Trophoblast cell (in vitro differentiated cells and primary cell): Measurements from ENCODE around the gene CDC73.
"Not testable (repeated sequence)": the region's sequence is repeated elsewhere in the genome, so short reads cannot be mapped to it uniquely, and the experiment has no call there.

Experiments
- DNase-seq, 2 donors: peaks; one replicate each; pipeline ENCODE4 v3.0.0-alpha.2; 2016
- H2AFZ ChIP-seq: 2 replicates; pipeline ENCODE4 v1.6.1; 2013; ENCODE audit warnings: low read length, moderate library complexity, mild to moderate bottlenecking; ENCODE audit not compliant: insufficient read depth, poor library complexity
- H2AK5ac ChIP-seq: 2 replicates; pipeline ENCODE4 v1.6.1; 2013; ENCODE audit warnings: mild to moderate bottlenecking, low read length
- H2BK120ac ChIP-seq: 2 replicates; pipeline ENCODE4 v1.6.1; 2013; ENCODE audit warnings: low read length, mild to moderate bottlenecking, moderate library complexity; ENCODE audit not compliant: insufficient read depth, poor library complexity
- H2BK12ac ChIP-seq: 2 replicates; pipeline ENCODE4 v1.6.1; 2013; ENCODE audit warnings: mild to moderate bottlenecking, low read length, moderate library complexity
- H2BK5ac ChIP-seq: 2 replicates; pipeline ENCODE4 v1.6.1; 2013; ENCODE audit warnings: low read length, low read depth, moderate library complexity, mild to moderate bottlenecking; ENCODE audit not compliant: poor library complexity
- H3K14ac ChIP-seq: 2 replicates; pipeline ENCODE4 v1.6.1; 2013; ENCODE audit warnings: mild to moderate bottlenecking, low read length
- H3K18ac ChIP-seq: 2 replicates; pipeline ENCODE4 v1.6.1; 2013; ENCODE audit warnings: mild to moderate bottlenecking, low read length
- H3K23ac ChIP-seq: 2 replicates; pipeline ENCODE4 v1.6.1; 2013; ENCODE audit warnings: low read length
- H3K27ac ChIP-seq: 2 replicates; pipeline ENCODE4 v1.5.1; 2013; ENCODE audit warnings: low read depth, mild to moderate bottlenecking, inconsistent platforms, low read length, moderate library complexity
- H3K27me3 ChIP-seq: 2 replicates; pipeline ENCODE4 v1.6.1; 2013; ENCODE audit warnings: inconsistent platforms, mild to moderate bottlenecking, low read length, moderate library complexity; ENCODE audit not compliant: insufficient read depth
- H3K36me3 ChIP-seq, 2 experiments: 1 replicate in 1 of 2; 2 replicates in 1 of 2; pipeline ENCODE4 v1.6.1; 2013; ENCODE audit warnings: low read length in 2 of 2, mild to moderate bottlenecking in 2 of 2, moderate library complexity in 1 of 2; ENCODE audit not compliant: insufficient read depth in 2 of 2, control insufficient read depth in 1 of 2
- H3K4ac ChIP-seq: 2 replicates; pipeline ENCODE4 v1.6.1; 2013; ENCODE audit warnings: low read depth, mild to moderate bottlenecking, low read length, moderate library complexity
- H3K4me1 ChIP-seq, 2 experiments: 1 replicate in 1 of 2; 2 replicates in 1 of 2; pipeline ENCODE4 v1.6.1; 2013; ENCODE audit warnings: low read length in 2 of 2, mild to moderate bottlenecking in 2 of 2, moderate library complexity in 1 of 2; ENCODE audit not compliant: insufficient read depth in 2 of 2, control insufficient read depth in 1 of 2
- H3K4me2 ChIP-seq: 2 replicates; pipeline ENCODE4 v1.6.1; 2013; ENCODE audit warnings: inconsistent platforms, mild to moderate bottlenecking, low read length, moderate library complexity
- H3K4me3 ChIP-seq: 2 replicates; pipeline ENCODE4 v1.5.1; 2013; ENCODE audit warnings: mild to moderate bottlenecking, low read depth, low read length, inconsistent platforms
- H3K79me1 ChIP-seq: one replicate; pipeline ENCODE4 v1.6.1; 2013; ENCODE audit warnings: low read length
- H3K79me2 ChIP-seq: 2 replicates; pipeline ENCODE4 v1.6.1; 2013; ENCODE audit warnings: low read length, mild to moderate bottlenecking; ENCODE audit not compliant: control insufficient read depth, insufficient read depth, poor library complexity
- H3K9ac ChIP-seq: 2 replicates; pipeline ENCODE4 v1.6.1; 2013; ENCODE audit warnings: mild to moderate bottlenecking, low read length
- H3K9me3 ChIP-seq: 2 replicates; pipeline ENCODE4 v1.6.1; 2013; ENCODE audit warnings: low read depth, mild to moderate bottlenecking, control low read depth, inconsistent platforms, low read length; ENCODE audit not compliant: insufficient read depth
- H4K12ac ChIP-seq: 2 replicates; pipeline ENCODE4 v1.6.1; 2013; ENCODE audit warnings: low read depth, mild to moderate bottlenecking, low read length, moderate library complexity
- H4K8ac ChIP-seq: 2 replicates; pipeline ENCODE4 v1.6.1; 2013; ENCODE audit warnings: low read depth, mild to moderate bottlenecking, low read length, moderate library complexity
- H4K91ac ChIP-seq: one replicate; pipeline ENCODE4 v1.6.1; 2013; ENCODE audit warnings: low read depth, mild to moderate bottlenecking, low read length, moderate library complexity
- WGBS: extraction: QIAGEN DNeasy Blood & Tissue Kit; methylation state at CpG from one replicate; pipeline ENCODE4 v1.1.7; 2013; ENCODE audit warnings: missing lambda C conversion rate; ENCODE audit not compliant: insufficient read length, insufficient coverage; ENCODE audit errors: extremely low coverage; 5-methylcytosine and 5-hydroxymethylcytosine counted together

The CDC73 gene

GRCh38 chr1:193231146-193231545 is 109.3 kb downstream of the CDC73 start:
- H3K4me1 ChIP-seq, DNase-seq, H4K91ac ChIP-seq, H3K23ac ChIP-seq, H3K18ac ChIP-seq, H2BK12ac ChIP-seq, H2AFZ ChIP-seq, H3K4me2 ChIP-seq, H3K9me3 ChIP-seq, H3K79me2 ChIP-seq, H2AK5ac ChIP-seq, H3K27ac ChIP-seq, H3K14ac ChIP-seq, H4K8ac ChIP-seq, H3K4ac ChIP-seq, H3K9ac ChIP-seq, H4K12ac ChIP-seq, H3K36me3 ChIP-seq, H2BK120ac ChIP-seq, H3K4me3 ChIP-seq, H3K27me3 ChIP-seq, H2BK5ac ChIP-seq, H3K79me1 ChIP-seq: not testable (repeated sequence)

- Histone ChIP-seq H3K4me3 (no peak overlapping the region), H2AK5ac (no peak overlapping the region), H4K91ac (no peak overlapping the region), H3K18ac (no peak overlapping the region), H3K79me2 (no peaks in the 10 kb centered on the region), H3K36me3 (peaks cover 2 to 4% of the 10 kb centered on the region in 2 experiments), H4K8ac (no peak overlapping the region), H4K12ac (no peak overlapping the region), H3K4ac (no peak overlapping the region), H2BK12ac (no peak overlapping the region), H3K4me1 (no peaks in the 10 kb centered on the region), H3K27me3 (no peaks in the 10 kb centered on the region), H2AFZ (no peak overlapping the region), H2BK120ac (no peak overlapping the region), H2BK5ac (no peak overlapping the region), H3K4me2 (no peak overlapping the region), H3K9me3 (no peaks in the 10 kb centered on the region), H3K9ac (no peak overlapping the region), H3K23ac (no peak overlapping the region), H3K27ac (no peak overlapping the region), H3K14ac (no peak overlapping the region), H3K79me1 (no peaks in the 10 kb centered on the region)
- no peak for DNase-seq
- WGBS = no CpG with 5 or more reads among the region's 1 CpG
These were observed 112.7 kb downstream of the CDC73 start for GRCh38 chr1:193234530-193234929.

- Histone ChIP-seq H3K27ac (no peak overlapping the region), H4K91ac (no peak overlapping the region), H3K4me3 (no peak overlapping the region), H3K4me2 (no peak overlapping the region), H2AK5ac (no peak overlapping the region), H3K14ac (no peak overlapping the region), H3K9me3 (peaks cover 3% of the 10 kb centered on the region), H2BK5ac (no peak overlapping the region), H2BK120ac (no peak overlapping the region), H3K9ac (no peak overlapping the region), H2AFZ (no peak overlapping the region), H2BK12ac (no peak overlapping the region), H4K8ac (no peak overlapping the region), H3K4ac (no peak overlapping the region), H3K18ac (no peak overlapping the region), H3K79me2 (no peaks in the 10 kb centered on the region), H3K4me1 (no peaks in the 10 kb centered on the region), H4K12ac (no peak overlapping the region), H3K79me1 (no peaks in the 10 kb centered on the region), H3K23ac (no peak overlapping the region), H3K36me3 (peaks cover 2 to 4% of the 10 kb centered on the region in 2 experiments), H3K27me3 (no peaks in the 10 kb centered on the region)
- no CpG with 5 or more reads among the region's 15 CpGs for WGBS
- DNase-seq = peak in 1 of 2 donors; percentile 10
These were observed 115.6 kb downstream of the CDC73 start for GRCh38 chr1:193237381-193237978.

- H3K18ac ChIP-seq = no peak overlapping the region
- WGBS = no CpG with 5 or more reads among the region's 1 CpG
- no peak for DNase-seq
- H3K23ac ChIP-seq = no peak overlapping the region
- H3K27ac ChIP-seq = no peak overlapping the region
- no peak overlapping the region for H4K8ac ChIP-seq
- H3K27me3 ChIP-seq = no peaks in the 10 kb centered on the region
- no peak overlapping the region for H3K4me2 ChIP-seq
- H3K9me3 ChIP-seq = peaks cover 3% of the 10 kb centered on the region
- no peak overlapping the region for H2BK5ac ChIP-seq
- H3K4ac ChIP-seq = no peak overlapping the region
- no peak overlapping the region for H3K9ac ChIP-seq
- no peak overlapping the region for H2AFZ ChIP-seq
- no peak overlapping the region for H3K4me3 ChIP-seq
- no peak overlapping the region for H4K12ac ChIP-seq
- no peak overlapping the region for H2AK5ac ChIP-seq
- H3K14ac ChIP-seq = no peak overlapping the region
- no peaks in the 10 kb centered on the region for H3K79me2 ChIP-seq
- H3K79me1 ChIP-seq = no peaks in the 10 kb centered on the region
- H4K91ac ChIP-seq = no peak overlapping the region
- H3K36me3 ChIP-seq = peaks cover 0 to 4% of the 10 kb centered on the region in 2 experiments
- no peak overlapping the region for H2BK12ac ChIP-seq
- H3K4me1 ChIP-seq = no peaks in the 10 kb centered on the region
- H2BK120ac ChIP-seq = no peak overlapping the region
These were observed 118.8 kb downstream of the CDC73 start for GRCh38 chr1:193240609-193241008.
